ENCODE results near the gene RND2. TPM values are rescaled to one million over a fixed set of nuclear protein-coding genes. Genes with fewer than 3 reads are reported as not detected.

RND2 gene
- total and polyA plus RNA-seq, 2 of the 13 experiments (the other 11 are each of a cell fraction or from before 2014, with no cell fraction given), result 0.05 to 0.11 TPM

GRCh38 chr17:43062984-43063638 lies 38.1 kb downstream of the RND2 start:
- Histone ChIP-seq H3K4me2 (ENCODE audit: low read depth, low read length) (no peak overlapping the region), H2AFZ (ENCODE audit: low read length) (no peak overlapping the region), H3K27me3 (ENCODE audit: control insufficient read depth in 1 of 2, insufficient read depth in 2 of 2, low read length in 2 of 2) (no peaks in the 10 kb centered on the region), H3K4me3 (replicated peaks in 1 of 3; ENCODE audit: insufficient read depth in 1 of 3, low read depth in 2 of 3, low read length in 3 of 3) (no peak overlapping the region), H3K9me3 (ENCODE audit: low read length) (no peaks in the 10 kb centered on the region), H4K20me1 (ENCODE audit: insufficient read depth, low read length) (no peaks in the 10 kb centered on the region), H3K4me1 (ENCODE audit: insufficient read depth, low read length) (peaks cover 3% of the 10 kb centered on the region), H3K79me2 (ENCODE audit: insufficient read depth, low read length) (no peaks in the 10 kb centered on the region), H3K36me3 (replicated peaks in 1 of 2; ENCODE audit: control insufficient read depth in 1 of 2, insufficient read depth in 2 of 2, low read length in 2 of 2) (peaks cover 8 to 10% of the 10 kb centered on the region in 2 experiments; a peak in 4 of 5 replicates), H3K27ac (ENCODE audit: extremely low read length, insufficient read depth, low read length) (no peak overlapping the region), H3K9ac (ENCODE audit: insufficient read depth, low read depth, low read length) (no peak overlapping the region)
- intact Hi-C loops (cut with micrococcal nuclease; ENCODE audit: unreplicated experiment), result loop anchor here (10.0 kb wide), 1 partner anchor 52 kb away; no protein-coding TSS in a partner anchor
- ATAC-seq (no peak), DNase-seq (ENCODE audit: low spot score) (no peak), FAIRE-seq (no peak)
- ChIA-PET CTCF (ENCODE audit: low intra/inter-chr PET ratio, low total read pairs) (no interaction called here), POLR2A (no interaction called here)
- in situ Hi-C loops (cut with HindIII; ENCODE audit: extremely low pct_ligation_motif_present, low pct_unique_long_range_greater_than_20kb), result no loop called here
- BruUV-seq (replicated peaks), result no TSS peak
- 98% methylated on average over 10 of the region's 10 CpGs for WGBS (ENCODE audit: low lambda C conversion rate)
- TF ChIP-seq PRDM4 (CRISPR knock-in tag; IDR thresholded peaks at IDR 0.05; ENCODE audit: borderline replicate concordance) (no peak), ZFP91 (CRISPR knock-in tag; IDR thresholded peaks at IDR 0.05; ENCODE audit: borderline replicate concordance) (no peak), NFAT5 (CRISPR knock-in tag; IDR thresholded peaks at IDR 0.05) (no peak), SMAD3 (CRISPR knock-in tag; IDR thresholded peaks at IDR 0.05) (no peak), CTCF (CRISPR knock-in tag; IDR thresholded peaks at IDR 0.05) (no peak), ZNF770 (CRISPR knock-in tag; IDR thresholded peaks at IDR 0.05) (no peak)

Measured in HepG2 (cell line).